Measurements from ENCODE around the gene ZG16. TPM values are rescaled to one million over a fixed set of nuclear protein-coding genes. Genes with fewer than 3 reads are reported as not detected.

The ZG16 gene
- total and polyA plus RNA-seq, 2 experiments from 2014 or later: not detected

GRCh38 chr16:29820271-29820701, 42.2 kb downstream of the ZG16 start, which contains the start of gene MVP (continued):
- TF ChIP-seq CTCF (conservative IDR thresholded peaks at IDR 0.05; ENCODE audit: low read depth in 2 of 2) (no peak), POLR2AphosphoS5 (IDR thresholded peaks at IDR 0.05; ENCODE audit: low read depth) (no peak), EZH2phosphoT487 (IDR thresholded peaks at IDR 0.05; ENCODE audit: unreplicated experiment) (no peak), ZNF331 (CRISPR knock-in tag; IDR thresholded peaks at IDR 0.05; ENCODE audit: low read depth) (no peak), REST (IDR thresholded peaks at IDR 0.05; ENCODE audit: unreplicated experiment) (no peak), EZH2 (IDR thresholded peaks at IDR 0.05; ENCODE audit: low read depth, unreplicated experiment) (no peak)

GRCh38 chr16:29820730-29821642, 42.9 kb downstream of the ZG16 start:
- Histone ChIP-seq H3K4me3 (no peak overlapping the region), H3F3A (replicated peaks; ENCODE audit: low read depth) (peaks cover 20% of the 10 kb centered on the region; the same call in 1 of the 2 replicates), H2AFZ (no peak overlapping the region), H3K4me2 (no peak overlapping the region), H3K27ac (ENCODE audit: low read depth) (peak overlapping the region; percentile 55; the same call in 1 of the 2 replicates), H3K79me2 (replicated peaks; ENCODE audit: insufficient read depth) (peaks cover 17% of the 10 kb centered on the region), H3K4me1 (ENCODE audit: insufficient read depth) (peaks cover 16% of the 10 kb centered on the region; the same call in 1 of the 2 replicates), H3K27me3 (ENCODE audit: insufficient read depth) (no peaks in the 10 kb centered on the region), H4K20me1 (replicated peaks; ENCODE audit: insufficient read depth) (peaks cover 5% of the 10 kb centered on the region; the same call in 1 of the 2 replicates), H3K36me3 (ENCODE audit: insufficient read depth) (peaks cover 13% of the 10 kb centered on the region), H3K9me2 (ENCODE audit: insufficient read depth) (no peaks in the 10 kb centered on the region)
- peaks cover 40% of the 10 kb centered on the region for H3K4me1 Mint-ChIP-seq
- DNase-seq (ENCODE audit: low spot score): no peak
- no peak overlapping the region for H3K27ac Mint-ChIP-seq
- no peak overlapping the region; the same call in 2 of the 3 replicates for H3K4me3 Mint-ChIP-seq
- peaks cover 10% of the 10 kb centered on the region for H3K27me3 Mint-ChIP-seq (ENCODE audit: insufficient read depth, low read depth, poor library complexity)
- peaks cover under 1% of the 10 kb centered on the region; the same call in 1 of the 3 replicates for H3K9me3 Mint-ChIP-seq
- TF ChIP-seq ZNF462 (CRISPR knock-in tag; IDR thresholded peaks at IDR 0.05): no peak
- TF ChIP-seq ZNF331 (CRISPR knock-in tag; IDR thresholded peaks at IDR 0.05; ENCODE audit: low read depth): no peak
- TF ChIP-seq ZNF114 (CRISPR knock-in tag; IDR thresholded peaks at IDR 0.05): no peak
- peak; percentile 24 for TF ChIP-seq POLR2AphosphoS5 (IDR thresholded peaks at IDR 0.05; ENCODE audit: low read depth)
- no peak for ATAC-seq
- peaks cover 35% of the 10 kb centered on the region for H3K36me3 Mint-ChIP-seq (ENCODE audit: low read depth)

Measured in GM23338 (cell line).